HG03139 (cell line): ENCODE data around the gene MAP2K3.
A peak's percentile ranks its signal among the peaks of the same experiment; 100 is the strongest.
"Not testable (repeated sequence)": the region's sequence is repeated elsewhere in the genome, so short reads cannot be mapped to it uniquely, and the experiment has no call there.

Experiments used
- ATAC-seq: cut with Tn5 transposase; IDR thresholded peaks from one replicate; pipeline ENCODE4 v1.9.1; 2021; ENCODE audit not compliant: unreplicated experiment

MAP2K3 gene

GRCh38 chr17:21310061-21310765 lies 25.7 kb downstream of the MAP2K3 start:
- not testable (repeated sequence) for ATAC-seq

GRCh38 chr17:21310766-21311602 lies 26.5 kb downstream of the MAP2K3 start:
- ATAC-seq = not testable (repeated sequence)

- no peak for ATAC-seq
Measured at GRCh38 chr17:21313320-21313719, 28.8 kb downstream of the MAP2K3 start.

- not testable (repeated sequence) for ATAC-seq
Measured at GRCh38 chr17:21313761-21314160, 29.2 kb downstream of the MAP2K3 start.

- ATAC-seq = not testable (repeated sequence)
Measured at GRCh38 chr17:21314261-21314664, 29.8 kb downstream of the MAP2K3 start.

- not testable (repeated sequence) for ATAC-seq
Measured at GRCh38 chr17:21314701-21315111, 30.2 kb downstream of the MAP2K3 start.

GRCh38 chr17:21315246-21316000 lies 30.9 kb downstream of the MAP2K3 start:
- not testable (repeated sequence) for ATAC-seq

GRCh38 chr17:21316212-21316886 lies 31.8 kb downstream of the MAP2K3 start:
- not testable (repeated sequence) for ATAC-seq

- ATAC-seq = not testable (repeated sequence)
Measured at GRCh38 chr17:21316887-21317500, 32.5 kb downstream of the MAP2K3 start.

GRCh38 chr17:21317821-21318220 lies 33.3 kb downstream of the MAP2K3 start:
- ATAC-seq = not testable (repeated sequence)

- ATAC-seq = no peak
Measured at GRCh38 chr17:21318439-21318838, 33.9 kb downstream of the MAP2K3 start.

GRCh38 chr17:21318856-21319255 lies 34.3 kb downstream of the MAP2K3 start:
- not testable (repeated sequence) for ATAC-seq

GRCh38 chr17:21319256-21319655 lies 34.7 kb downstream of the MAP2K3 start:
- ATAC-seq = not testable (repeated sequence)

- ATAC-seq = not testable (repeated sequence)
Measured at GRCh38 chr17:21319686-21320375, 35.3 kb downstream of the MAP2K3 start.

- not testable (repeated sequence) for ATAC-seq
Measured at GRCh38 chr17:21320430-21320829, 35.9 kb downstream of the MAP2K3 start.

GRCh38 chr17:21321061-21321460 lies 36.5 kb downstream of the MAP2K3 start:
- ATAC-seq = not testable (repeated sequence)

GRCh38 chr17:21321744-21322191 lies 37.3 kb downstream of the MAP2K3 start:
- not testable (repeated sequence) for ATAC-seq

GRCh38 chr17:21323257-21324111 lies 39.0 kb downstream of the MAP2K3 start:
- peak; percentile 8 for ATAC-seq

GRCh38 chr17:21324741-21325140 lies 40.2 kb downstream of the MAP2K3 start:
- ATAC-seq = not testable (repeated sequence)
